NCI-H226 (cell line): ENCODE data around the gene PLAAT1.

Experiments
- DNase-seq: peaks from one replicate; pipeline ENCODE4 v3.0.0-alpha.2; 2015

The PLAAT1 gene

DNA sequence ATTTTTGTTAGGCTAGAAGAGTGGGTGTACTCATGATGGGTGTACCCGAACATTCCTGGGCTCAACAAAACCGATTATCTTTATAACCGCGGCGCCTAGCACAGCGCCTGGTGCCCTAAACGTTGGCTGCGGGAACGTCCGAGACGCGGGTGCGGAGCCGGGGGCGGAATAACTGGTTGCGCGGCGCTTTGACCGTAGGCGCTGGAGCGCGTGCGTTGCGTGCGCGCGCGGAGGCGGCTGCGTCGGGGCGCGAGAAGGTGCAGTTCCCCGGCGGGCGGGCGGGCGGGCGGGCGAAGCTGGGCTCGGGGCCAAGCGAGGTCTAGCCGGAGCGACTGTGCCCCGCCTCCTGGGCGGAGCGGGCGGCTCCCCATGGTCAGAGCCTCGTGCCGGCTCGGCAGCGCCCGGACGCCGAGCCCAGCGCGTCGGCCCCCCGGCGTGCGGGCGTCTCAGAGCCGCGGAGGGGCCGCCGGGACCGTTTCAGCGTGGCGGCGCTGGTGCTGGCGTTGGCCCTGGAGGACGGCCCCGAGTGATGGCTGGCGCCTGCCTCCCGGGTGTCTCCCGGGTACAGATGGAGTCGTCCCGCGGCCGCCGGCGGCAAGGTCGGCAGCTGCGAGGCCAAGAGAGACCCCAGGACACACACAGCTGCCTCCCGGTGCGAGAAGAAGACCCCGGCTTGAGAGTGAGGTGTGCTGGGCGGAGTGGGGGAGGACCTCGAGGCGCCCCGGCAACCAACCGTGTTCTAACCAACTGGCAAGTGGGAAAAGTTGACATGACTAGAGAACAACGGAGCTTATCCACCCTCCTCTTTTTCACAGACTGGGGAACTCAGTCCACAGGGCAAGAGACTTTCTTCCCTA, at the start of gene PLAAT1:
Gene PLAAT1, plus strand, starts transcription at position 373 of the 857 bp plus-strand sequence. CDS start 14,429 bp downstream, outside the sequence.
- peak; percentile 77 for DNase-seq

GRCh38 chr3:193194371-193194770, 46.7 kb upstream of the PLAAT1 start:
- no peak for DNase-seq

DNA sequence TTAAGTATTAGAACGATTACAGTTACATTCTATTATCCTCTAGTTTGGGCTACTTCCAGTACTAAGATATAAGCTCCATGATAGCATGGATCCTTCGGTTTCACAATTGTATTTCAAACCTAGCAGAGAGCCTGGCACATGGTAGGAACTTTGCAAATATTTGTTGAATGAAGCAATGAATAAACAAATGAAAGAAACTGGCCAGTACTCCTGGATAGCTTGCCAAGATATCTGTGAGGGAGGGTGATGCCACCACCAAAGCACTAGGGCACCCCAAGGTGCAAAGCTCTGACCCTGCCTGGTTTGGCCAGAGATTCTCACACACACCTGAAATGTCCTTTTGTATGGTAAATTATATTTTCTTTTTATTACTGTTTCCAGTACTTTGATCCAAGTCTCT, 44.3 kb upstream of the PLAAT1 start:
- DNase-seq = no peak

- no peak for DNase-seq
These were observed 33.4 kb upstream of the PLAAT1 start for GRCh38 chr3:193207290-193208273.

GRCh38 chr3:193210618-193211017, 30.4 kb upstream of the PLAAT1 start:
- DNase-seq = no peak

- DNase-seq = no peak
These were observed 29.8 kb upstream of the PLAAT1 start for GRCh38 chr3:193211173-193211572.

DNA sequence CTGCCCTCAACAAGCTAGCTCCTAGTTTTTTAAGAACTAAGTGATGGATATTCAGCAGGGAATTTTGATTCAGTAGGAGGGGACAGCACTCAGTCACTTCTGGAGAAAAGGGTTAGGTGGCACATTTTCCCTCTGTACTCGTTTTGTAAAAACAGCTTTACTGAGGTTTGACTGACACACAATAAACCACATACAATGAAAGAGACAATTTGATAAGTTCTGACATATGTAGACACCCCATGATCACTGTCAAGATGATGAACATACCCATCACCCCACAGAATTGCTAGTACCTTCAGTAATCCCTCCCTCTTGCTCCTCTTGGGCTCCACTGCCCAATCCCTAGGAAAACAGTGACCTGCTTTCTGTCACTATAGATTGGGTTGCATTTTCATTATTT, 29.0 kb upstream of the PLAAT1 start:
- DNase-seq = no peak

DNA sequence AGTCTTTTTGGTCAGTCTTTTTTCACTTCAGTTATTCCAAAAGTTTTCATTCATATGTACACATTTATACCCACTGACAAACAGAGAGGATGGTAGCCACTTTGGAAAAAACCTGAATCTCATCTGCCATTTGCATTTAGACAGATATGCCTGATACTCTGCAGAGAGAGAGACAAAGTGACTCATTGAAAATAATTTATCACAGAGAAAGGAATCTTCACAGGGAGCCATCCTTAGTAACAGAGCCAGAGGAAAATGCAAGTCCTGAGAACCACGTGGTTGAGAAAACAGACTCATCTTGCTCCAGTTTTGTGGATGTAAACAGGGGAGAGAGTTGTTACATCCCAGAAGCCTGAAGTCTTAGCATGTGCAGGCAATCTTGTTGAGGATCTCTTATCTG, 28.2 kb upstream of the PLAAT1 start:
- no peak for DNase-seq

DNA sequence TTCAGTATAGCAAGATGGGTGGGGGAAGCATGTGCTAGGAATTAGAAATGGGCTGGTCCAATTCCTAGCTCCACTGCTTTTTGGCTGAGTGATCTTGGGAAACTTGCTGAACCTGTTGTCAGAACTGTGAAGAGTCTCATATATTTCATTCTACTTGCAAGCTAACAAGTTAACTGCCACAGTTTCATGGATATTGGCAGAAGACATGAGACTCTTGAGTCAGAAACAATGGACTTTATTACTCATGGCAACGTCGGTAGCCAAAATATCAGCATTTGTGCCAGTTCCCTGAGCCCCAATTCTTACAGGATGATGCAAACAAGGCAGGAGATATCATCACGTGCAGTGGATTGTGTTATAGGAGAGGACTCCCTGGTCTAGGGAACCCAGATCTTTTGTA, 26.6 kb upstream of the PLAAT1 start:
- no peak for DNase-seq

DNA sequence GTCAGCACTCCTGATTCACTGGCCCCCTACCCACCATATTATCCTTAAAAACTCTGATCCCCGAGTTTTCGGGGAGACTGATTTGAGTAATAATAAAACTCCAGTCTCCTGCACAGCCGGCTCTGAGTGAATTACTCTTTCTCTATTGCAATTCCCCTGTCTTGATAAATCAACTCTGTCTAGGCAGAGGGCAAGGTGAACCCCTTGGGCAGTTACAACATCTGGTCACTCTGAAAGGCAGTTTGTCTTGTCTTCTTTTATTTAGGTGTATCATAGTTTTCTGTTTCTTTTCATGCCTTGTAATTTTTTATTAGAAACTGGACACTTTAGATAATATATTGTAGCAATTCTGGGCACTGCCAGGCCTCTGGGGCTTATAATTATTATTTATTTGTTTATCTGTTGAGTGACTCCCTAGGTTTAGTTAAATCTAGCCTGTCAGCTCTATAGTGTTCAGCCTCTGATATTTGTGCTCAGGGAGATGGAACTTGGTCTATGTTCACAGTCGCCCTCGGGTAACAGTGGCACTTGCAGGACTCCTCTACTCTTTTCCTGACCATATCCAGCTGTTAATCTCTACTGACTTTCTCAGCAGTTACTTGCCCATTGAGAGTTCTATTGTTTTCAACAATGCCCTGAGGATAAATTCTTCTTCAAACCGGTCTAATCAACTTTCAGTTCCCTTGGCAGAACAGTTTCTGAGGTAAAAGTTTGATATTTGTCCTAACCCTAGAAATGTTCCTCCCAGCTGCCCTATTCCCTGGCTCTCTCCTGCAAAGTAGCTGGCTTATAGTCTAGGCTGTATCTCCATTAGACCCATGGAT, 15.5 kb upstream of the PLAAT1 start:
- DNase-seq = no peak

DNA sequence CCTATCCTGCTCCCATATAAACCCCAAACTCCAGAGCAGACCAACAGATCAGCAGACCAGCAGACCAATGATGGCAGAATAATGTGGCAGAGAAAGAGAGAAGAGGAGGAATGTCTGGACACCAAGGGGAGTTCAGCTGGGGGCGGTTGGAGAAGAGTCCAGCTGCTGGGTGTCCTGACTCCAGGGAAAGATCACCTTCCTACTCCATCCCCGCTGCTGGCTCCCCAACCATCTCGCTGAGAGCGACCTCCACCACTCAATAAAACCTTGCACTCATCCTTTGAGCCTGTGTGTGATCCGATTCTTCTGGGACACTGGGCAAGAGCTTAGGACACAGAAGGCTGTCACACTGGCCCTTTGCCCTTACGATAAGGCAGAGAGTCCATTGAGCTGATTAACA, 12.8 kb upstream of the PLAAT1 start:
- DNase-seq = no peak

GRCh38 chr3:193229851-193230420, 11.1 kb upstream of the PLAAT1 start:
- no peak for DNase-seq

DNA sequence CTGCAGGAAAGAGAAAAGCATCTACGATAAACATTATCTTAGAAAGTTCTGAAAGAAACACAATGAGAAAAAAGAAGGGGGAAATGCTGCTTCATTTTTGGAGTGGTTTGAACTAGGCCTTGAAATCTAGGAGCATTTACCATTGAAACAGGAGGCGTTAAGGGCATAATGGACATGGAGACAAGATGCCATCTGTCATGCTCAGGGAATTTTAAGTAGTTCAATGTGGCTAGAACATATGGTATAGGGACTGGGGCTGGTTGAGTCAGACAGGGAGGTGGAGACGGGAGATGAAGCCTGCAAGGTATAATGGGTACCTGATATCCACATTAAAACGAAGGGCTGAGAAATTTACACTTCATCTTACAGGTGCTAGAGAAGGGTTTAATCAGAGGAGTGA, 10.4 kb upstream of the PLAAT1 start:
- no peak for DNase-seq

DNA sequence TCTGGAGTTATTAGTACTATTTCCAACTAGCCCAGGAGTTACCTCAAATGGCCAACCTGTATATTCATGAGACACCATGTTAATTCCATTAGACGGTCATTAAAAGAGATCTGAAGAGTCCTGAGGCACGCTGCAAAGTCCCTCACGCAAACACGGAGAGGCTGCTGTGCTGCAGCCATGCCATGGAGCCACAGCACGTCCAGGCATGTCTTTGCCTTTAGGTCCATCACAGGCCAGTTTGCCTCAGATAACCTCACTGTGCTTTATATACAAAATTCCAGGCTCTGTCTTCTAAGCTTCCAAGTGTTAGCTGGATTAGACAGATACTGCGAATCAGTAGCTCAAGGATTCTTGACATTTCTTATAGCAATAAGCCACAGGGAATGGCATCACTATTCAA, 9.8 kb upstream of the PLAAT1 start:
- no peak for DNase-seq

- peak; percentile 19 for DNase-seq
These were observed 4.4 kb upstream of the PLAAT1 start for GRCh38 chr3:193236599-193236998.

DNA sequence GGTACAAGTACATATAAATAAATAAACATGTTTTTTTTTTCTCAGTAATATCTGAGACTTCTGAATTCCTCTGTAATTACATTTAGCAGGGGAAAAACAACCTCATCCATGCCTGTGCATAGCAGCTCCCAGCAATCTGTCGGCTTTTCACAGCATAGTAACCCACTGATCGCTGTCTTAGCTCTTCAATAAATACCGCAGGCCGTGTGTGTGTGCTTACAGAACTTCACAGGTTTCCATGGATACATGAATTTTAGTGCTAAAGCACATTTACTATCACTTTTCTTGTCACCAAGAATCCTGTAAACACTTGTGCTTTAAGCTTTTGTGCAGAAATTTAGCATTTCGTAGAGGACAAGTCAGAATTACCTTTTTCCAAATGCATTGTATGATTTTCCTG, 4.0 kb upstream of the PLAAT1 start:
- no peak for DNase-seq

GRCh38 chr3:193240436-193240849, 579 bp upstream of the PLAAT1 start:
- no peak for DNase-seq

- DNase-seq = peak; percentile 8
These were observed 694 bp downstream of the PLAAT1 start for GRCh38 chr3:193241716-193242115.

DNA sequence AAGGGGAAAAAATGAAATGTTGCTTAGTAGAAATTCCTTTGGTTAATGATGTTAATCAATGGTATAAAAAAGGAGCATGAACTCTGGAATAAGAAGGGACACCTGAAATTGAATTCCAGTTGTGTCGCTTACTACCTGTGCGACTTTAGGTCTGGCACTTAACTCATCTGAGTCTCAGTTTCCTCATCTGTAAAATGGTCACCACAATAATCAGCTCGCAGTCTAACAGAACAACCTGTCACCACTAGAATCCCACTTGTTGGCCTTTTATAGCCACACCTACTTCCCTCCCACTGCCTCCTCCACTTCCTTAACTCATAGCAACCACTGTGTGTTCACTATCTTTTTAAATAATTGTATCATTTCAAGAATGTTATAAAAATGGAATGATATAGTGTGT, 2.5 kb downstream of the PLAAT1 start:
- DNase-seq = no peak

DNA sequence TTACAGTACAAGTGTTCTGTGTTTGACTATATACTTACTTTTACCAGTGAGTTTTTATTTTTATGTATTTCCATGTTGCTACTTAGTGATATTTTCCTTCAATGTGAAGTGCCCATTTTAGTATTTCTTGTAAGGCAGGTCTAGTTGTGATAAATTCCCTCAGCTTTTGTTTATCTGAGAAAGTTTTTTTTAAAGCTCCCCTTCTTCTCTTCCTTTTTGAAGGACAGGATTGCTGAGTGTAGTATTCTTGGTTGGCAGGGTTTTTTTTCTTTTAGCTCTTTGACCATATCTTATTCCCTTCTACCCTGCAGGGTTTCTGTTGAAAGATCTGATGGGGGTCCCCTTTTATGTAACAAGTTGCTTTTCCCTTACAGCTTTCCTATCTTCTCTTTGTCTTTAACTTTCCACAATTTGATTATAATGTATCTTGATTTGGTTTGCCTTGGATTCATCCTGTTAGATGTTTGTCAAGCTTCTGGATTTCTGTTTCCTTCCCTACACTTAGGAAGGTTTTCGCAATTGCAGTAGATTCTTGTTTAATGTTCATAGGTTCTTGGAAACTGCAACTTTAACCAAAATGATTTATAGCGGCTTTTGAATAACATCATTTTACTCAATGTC, 7.9 kb downstream of the PLAAT1 start:
- no peak for DNase-seq

- DNase-seq = no peak
These were observed 9.5 kb downstream of the PLAAT1 start for GRCh38 chr3:193250492-193250891.
